HG02870 (cell line): Measurements from ENCODE around the gene EWSR1.
A peak's percentile ranks its signal among the peaks of the same experiment; 100 is the strongest.
"Not testable (repeated sequence)": the region's sequence is repeated elsewhere in the genome, so short reads cannot be mapped to it uniquely, and the experiment has no call there.

Experiments
- ATAC-seq: cut with Tn5 transposase; IDR thresholded peaks from one replicate; pipeline ENCODE4 v1.9.1; 2021; ENCODE audit warnings: mild to moderate bottlenecking, moderate library complexity; ENCODE audit not compliant: unreplicated experiment

EWSR1 gene

GRCh38 chr22:29267858-29268510 lies at the start of gene EWSR1, which contains the start of gene RHBDD3:
Gene EWSR1, plus strand, starts transcription at chr22:29268268. Its CDS starts 69 bp downstream, at chr22:29268337.
Gene RHBDD3, minus strand, starts transcription at chr22:29267981. Its CDS starts 2,355 bp downstream, at chr22:29265626.
- ATAC-seq: peak; percentile 76

GRCh38 chr22:29218758-29219408 lies 49.2 kb upstream of the EWSR1 start:
- ATAC-seq: no peak

GRCh38 chr22:29219409-29219782 lies 48.7 kb upstream of the EWSR1 start:
- not testable (repeated sequence) for ATAC-seq

GRCh38 chr22:29219881-29220670 lies 48.0 kb upstream of the EWSR1 start:
- no peak for ATAC-seq

GRCh38 chr22:29224121-29224858 lies 43.8 kb upstream of the EWSR1 start:
- no peak for ATAC-seq

GRCh38 chr22:29224859-29225410 lies 43.1 kb upstream of the EWSR1 start:
- no peak for ATAC-seq

GRCh38 chr22:29225422-29226090 lies 42.5 kb upstream of the EWSR1 start:
- ATAC-seq: no peak

GRCh38 chr22:29226351-29226981 lies 41.6 kb upstream of the EWSR1 start:
- ATAC-seq: no peak

- no peak for ATAC-seq
Observed at GRCh38 chr22:29230972-29231875, 36.8 kb upstream of the EWSR1 start.

- ATAC-seq: no peak
Observed at GRCh38 chr22:29231971-29232959, 35.8 kb upstream of the EWSR1 start.

- no peak for ATAC-seq
Observed at GRCh38 chr22:29233277-29233877, 34.7 kb upstream of the EWSR1 start.

GRCh38 chr22:29240481-29240880 lies 27.6 kb upstream of the EWSR1 start:
- not testable (repeated sequence) for ATAC-seq

- no peak for ATAC-seq
Observed at GRCh38 chr22:29243874-29244446, 24.1 kb upstream of the EWSR1 start.

GRCh38 chr22:29244785-29245625 lies 23.1 kb upstream of the EWSR1 start:
- no peak for ATAC-seq

GRCh38 chr22:29245626-29246385 lies 22.3 kb upstream of the EWSR1 start:
- no peak for ATAC-seq
